Astrocyte (in vitro differentiated cells and primary cell): Measurements from ENCODE around the gene FSTL4. TPM values are rescaled to one million over a fixed set of nuclear protein-coding genes. Genes with fewer than 3 reads are reported as not detected.

ENCODE experiments used
- DNase-seq: peaks from one replicate; pipeline ENCODE4 v3.0.0-alpha.2; 2010; ENCODE audit warnings: low read depth
- FAIRE-seq: peaks from 2 replicates; lab custom pipeline; 2011; peaks lifted over from hg19 to GRCh38; lab: Jason Lieb, UNC
- H2AFZ ChIP-seq: 2 replicates; pipeline ENCODE4 v1.6.0; 2012; ENCODE audit warnings: low read depth, low read length, inconsistent platforms
- H3K27ac ChIP-seq: 2 replicates; pipeline ENCODE4 v1.5.1; 2011; ENCODE audit warnings: low read depth, low read length, inconsistent platforms
- H3K27me3 ChIP-seq: 2 replicates; pipeline ENCODE4 v1.6.0; 2011; ENCODE audit warnings: low read length, inconsistent platforms; ENCODE audit not compliant: insufficient read depth
- H3K36me3 ChIP-seq: 2 replicates; pipeline ENCODE4 v1.5.1; 2011; ENCODE audit warnings: low read length, inconsistent platforms; ENCODE audit not compliant: insufficient read depth
- H3K4me1 ChIP-seq: 2 replicates; pipeline ENCODE4 v1.5.1; 2011; ENCODE audit warnings: low read length, inconsistent platforms; ENCODE audit not compliant: insufficient read depth
- H3K4me2 ChIP-seq: 2 replicates; pipeline ENCODE4 v1.6.0; 2012; ENCODE audit warnings: low read length, inconsistent platforms
- H3K4me3 ChIP-seq: 2 replicates; pipeline ENCODE4 v1.5.1; 2011; ENCODE audit warnings: low read depth, mild to moderate bottlenecking, low read length, inconsistent platforms; ENCODE audit not compliant: insufficient read depth
- H3K79me2 ChIP-seq: 2 replicates; pipeline ENCODE4 v1.6.0; 2012; ENCODE audit warnings: mild to moderate bottlenecking, low read length, inconsistent platforms; ENCODE audit not compliant: insufficient read depth
- H3K9ac ChIP-seq: 2 replicates; pipeline ENCODE4 v1.6.0; 2012; ENCODE audit warnings: mild to moderate bottlenecking, low read length, inconsistent platforms
- H3K9me3 ChIP-seq: 2 replicates; pipeline ENCODE4 v1.5.1; 2012; ENCODE audit warnings: low read depth, mild to moderate bottlenecking, low read length, inconsistent platforms; ENCODE audit not compliant: insufficient read depth
- H4K20me1 ChIP-seq: 2 replicates; pipeline ENCODE4 v1.6.0; 2012; ENCODE audit warnings: low read length, inconsistent platforms; ENCODE audit not compliant: insufficient read depth
- H3K27ac Mint-ChIP-seq: one replicate; pipeline ENCODE4 v1.8.0; 2021; ENCODE audit warnings: mild to moderate bottlenecking, mixed read lengths; ENCODE audit not compliant: unreplicated experiment
- H3K27me3 Mint-ChIP-seq: one replicate; pipeline ENCODE4 v1.8.0; 2021; ENCODE audit warnings: low read depth, mixed read lengths; ENCODE audit not compliant: unreplicated experiment
- H3K36me3 Mint-ChIP-seq: one replicate; pipeline ENCODE4 v1.8.0; 2021; ENCODE audit warnings: low read depth, mixed read lengths; ENCODE audit not compliant: unreplicated experiment
- H3K4me1 Mint-ChIP-seq: one replicate; pipeline ENCODE4 v1.8.0; 2021; ENCODE audit warnings: low read depth, mixed read lengths; ENCODE audit not compliant: unreplicated experiment
- H3K4me3 Mint-ChIP-seq: one replicate; pipeline ENCODE4 v1.8.0; 2021; ENCODE audit warnings: mild to moderate bottlenecking, moderate library complexity, mixed read lengths; ENCODE audit not compliant: unreplicated experiment
- H3K9me3 Mint-ChIP-seq: one replicate; pipeline ENCODE4 v1.8.0; 2021; ENCODE audit warnings: mild to moderate bottlenecking, mixed read lengths; ENCODE audit not compliant: unreplicated experiment
- CTCF ChIP-seq: IDR thresholded peaks from 2 replicates; pipeline ENCODE4 v1.5.1; 2011; ENCODE audit warnings: low read depth, mild to moderate bottlenecking, inconsistent platforms, low read length, moderate library complexity; ENCODE audit not compliant: insufficient read depth
- EZH2 ChIP-seq: IDR thresholded peaks from 2 replicates; pipeline ENCODE4 v1.6.1; 2012; ENCODE audit warnings: mild to moderate bottlenecking, low read length, inconsistent platforms; ENCODE audit not compliant: insufficient read depth
- total RNA-seq: library from RNA; stranded (reverse); gene quantifications from 2 replicates; pipeline ENCODE4 v1.2.1, GENCODE V29; 2021

Gene FSTL4
- total RNA-seq, 1 donor from 2014 or later: not detected

GRCh38 chr5:133402775-133403174 lies 209.6 kb downstream of the FSTL4 start:
- no peak overlapping the region for H3K27ac Mint-ChIP-seq
- no peak for DNase-seq
- no peak overlapping the region for H3K4me2 ChIP-seq
- no peaks in the 10 kb centered on the region for H3K36me3 ChIP-seq
- H3K36me3 Mint-ChIP-seq: no peaks in the 10 kb centered on the region
- H3K27me3 ChIP-seq: peaks cover under 1% of the 10 kb centered on the region
- H3K9ac ChIP-seq: no peak overlapping the region
- H3K9me3 Mint-ChIP-seq: peaks cover 4% of the 10 kb centered on the region
- no peaks in the 10 kb centered on the region for H3K4me1 Mint-ChIP-seq
- no peaks in the 10 kb centered on the region for H3K9me3 ChIP-seq
- H3K27ac ChIP-seq: no peak overlapping the region
- peaks cover 28% of the 10 kb centered on the region for H3K27me3 Mint-ChIP-seq
- H3K4me3 ChIP-seq: no peak overlapping the region
- no peak overlapping the region for H2AFZ ChIP-seq
- no peaks in the 10 kb centered on the region for H3K4me1 ChIP-seq
- no peak overlapping the region for H3K4me3 Mint-ChIP-seq
- no peaks in the 10 kb centered on the region for H4K20me1 ChIP-seq
- FAIRE-seq: no peak
- H3K79me2 ChIP-seq: no peaks in the 10 kb centered on the region
- TF ChIP-seq CTCF: no peak
- TF ChIP-seq EZH2: no peak

GRCh38 chr5:133401731-133402347 lies 210.5 kb downstream of the FSTL4 start:
- Mint-ChIP-seq H3K4me1 (no peaks in the 10 kb centered on the region), H3K36me3 (no peaks in the 10 kb centered on the region), H3K27ac (no peak overlapping the region), H3K27me3 (peaks cover 26% of the 10 kb centered on the region), H3K9me3 (peaks cover 4% of the 10 kb centered on the region), H3K4me3 (no peak overlapping the region)
- DNase-seq (no peak), FAIRE-seq (no peak)
- no peaks in the 10 kb centered on the region for H3K9me3 ChIP-seq
- no peak overlapping the region for H3K4me3 ChIP-seq
- no peak overlapping the region for H3K27ac ChIP-seq
- no peak for TF ChIP-seq EZH2
- no peak for TF ChIP-seq CTCF
- no peaks in the 10 kb centered on the region for H3K27me3 ChIP-seq
- H3K36me3 ChIP-seq: no peaks in the 10 kb centered on the region
- no peak overlapping the region for H3K4me2 ChIP-seq
- no peaks in the 10 kb centered on the region for H3K4me1 ChIP-seq
- H2AFZ ChIP-seq: no peak overlapping the region
- H3K79me2 ChIP-seq: no peaks in the 10 kb centered on the region
- H3K9ac ChIP-seq: no peak overlapping the region
- H4K20me1 ChIP-seq: no peaks in the 10 kb centered on the region

GRCh38 chr5:133400831-133401351 lies 211.4 kb downstream of the FSTL4 start:
- Histone ChIP-seq H3K9me3 (no peaks in the 10 kb centered on the region), H2AFZ (no peak overlapping the region), H3K36me3 (no peaks in the 10 kb centered on the region), H3K4me3 (no peak overlapping the region), H3K4me2 (no peak overlapping the region), H3K27ac (no peak overlapping the region), H3K4me1 (no peaks in the 10 kb centered on the region), H4K20me1 (no peaks in the 10 kb centered on the region), H3K79me2 (no peaks in the 10 kb centered on the region), H3K9ac (no peak overlapping the region), H3K27me3 (no peaks in the 10 kb centered on the region)
- no peaks in the 10 kb centered on the region for H3K4me1 Mint-ChIP-seq
- no peak for DNase-seq
- H3K27me3 Mint-ChIP-seq: peaks cover 26% of the 10 kb centered on the region
- no peak overlapping the region for H3K4me3 Mint-ChIP-seq
- no peaks in the 10 kb centered on the region for H3K36me3 Mint-ChIP-seq
- no peak overlapping the region for H3K27ac Mint-ChIP-seq
- TF ChIP-seq EZH2 (no peak), CTCF (no peak)
- no peak for FAIRE-seq
- H3K9me3 Mint-ChIP-seq: peaks cover 4% of the 10 kb centered on the region
